Kidney (tissue), 14 donors: Measurements from ENCODE around the gene LYZL4. TPM values are rescaled to one million over a fixed set of nuclear protein-coding genes. Genes with fewer than 3 reads are reported as not detected.

ENCODE experiments used
- DNase-seq, 5 donors: peaks; one replicate each; pipeline ENCODE4 v3.0.0-alpha.2; 2013 to 2020
- FAIRE-seq: peaks from 2 replicates; lab custom pipeline; 2012; peaks lifted over from hg19 to GRCh38; lab: Jason Lieb, UNC
- H3K27ac ChIP-seq, 2 donors: one replicate each; pipeline ENCODE4 v1.7.0; 2013; ENCODE audit warnings: low read depth in 2 of 2, low read length in 2 of 2, inconsistent platforms in 1 of 2
- H3K27me3 ChIP-seq: one replicate; pipeline ENCODE4 v1.7.1; 2013; ENCODE audit warnings: low read length, inconsistent platforms; ENCODE audit not compliant: control insufficient read depth, insufficient read depth
- H3K36me3 ChIP-seq, 3 donors: one replicate each; pipeline versions ENCODE4 v1.7.0 to v1.7.1; 2013; ENCODE audit warnings: low read length in 3 of 3, control low read depth in 1 of 3, inconsistent platforms in 1 of 3; ENCODE audit not compliant: insufficient read depth in 3 of 3, control insufficient read depth in 2 of 3
- H3K4me1 ChIP-seq, 3 donors: one replicate each; pipeline versions ENCODE4 v1.7.0 to v1.7.1; 2013; ENCODE audit warnings: low read length in 3 of 3, inconsistent platforms in 1 of 3, low read depth in 1 of 3; ENCODE audit not compliant: control insufficient read depth in 2 of 3, insufficient read depth in 2 of 3
- H3K4me3 ChIP-seq, 3 donors: one replicate each; pipeline versions ENCODE4 v1.7.0 to v1.8.1; 2013; ENCODE audit warnings: low read length in 3 of 3, control low read depth in 1 of 3, inconsistent platforms in 1 of 3
- H3K9ac ChIP-seq, 3 donors: one replicate each; pipeline versions ENCODE4 v1.7.0 to v1.7.1; 2013; ENCODE audit warnings: low read length in 3 of 3, control low read depth in 1 of 3, inconsistent platforms in 1 of 3
- H3K9me3 ChIP-seq, 3 donors: one replicate each; pipeline versions ENCODE4 v1.7.0 to v1.7.1; 2013; ENCODE audit warnings: low read length in 3 of 3, control low read depth in 1 of 3, inconsistent platforms in 1 of 3; ENCODE audit not compliant: control insufficient read depth in 2 of 3, insufficient read depth in 1 of 3
- intact Hi-C: fragments of 100-400 bp; cut with DNase I; formaldehyde crosslinking; loops from one replicate; pipeline ENCODE4 v1.11.1; 2022
- polyA plus RNA-seq: library from polyadenylated mRNA; stranded (reverse); fragments of 350-450 nt; fragmentation: Illumina TruSeq; extraction: RNeasy Lipid Tissue Mini Kit (QIAGEN cat#74804); gene quantifications from one replicate; pipeline ENCODE4 v1.2.3, GENCODE V29; 2014; ENCODE audit warnings: low read depth, low replicate concordance; ENCODE audit not compliant: insufficient read depth
- total RNA-seq: library from RNA; stranded (reverse); fragmentation: NEBNext Ultra II Directional; extraction: Animal tissue kit (Norgen Biotek cat#: 25700); gene quantifications from one replicate; pipeline ENCODE4 v1.2.1, GENCODE V29; 2021
- TF ChIP-seq, protein P1 (sequence below): IDR thresholded peaks from 3 replicates; pipeline ENCODE4 v1.5.1; 2012; ENCODE audit warnings: mild to moderate bottlenecking, moderate library complexity, borderline replicate concordance; ENCODE audit not compliant: insufficient read depth; ENCODE audit errors: extremely low read depth
- donor health status: control.
- donor health status: control.
- donor health status: control.
- donor health status: control.
- donor health status: control.
- donor health status: DM: yes; HTN: yes; CAD: no.
- donor health status: Normal renal cell carcinoma (clear cell type).

The LYZL4 gene
- total and polyA plus RNA-seq, 2 donors from 2014 or later = not detected

DNA sequence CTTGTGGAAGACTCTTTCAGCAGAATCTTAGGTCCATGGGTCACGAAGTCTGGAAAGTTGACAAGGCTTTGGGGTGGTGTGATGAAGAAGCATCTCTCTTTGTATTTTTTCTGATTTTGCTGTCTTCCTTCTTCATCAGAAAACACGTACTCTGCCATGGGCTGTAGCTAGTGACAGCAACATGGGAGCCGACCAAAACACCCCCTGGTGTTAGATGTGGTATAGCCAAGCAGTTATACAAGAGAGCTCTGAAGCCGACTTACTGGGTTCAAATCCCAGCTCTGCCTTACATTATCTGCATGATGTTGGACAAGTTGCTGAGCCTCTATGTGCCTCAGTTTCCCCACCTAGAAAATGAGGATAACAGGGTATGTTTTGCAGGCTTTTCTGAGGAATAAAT, 32.9 kb upstream of the LYZL4 start:
- FAIRE-seq (no peak), DNase-seq (no peak)
- H3K9me3 ChIP-seq = no peaks in the 10 kb centered on the region
- H3K27me3 ChIP-seq = no peaks in the 10 kb centered on the region
- no peak overlapping the region for H3K4me3 ChIP-seq
- intact Hi-C loops = loop anchor here (10.0 kb wide), 1 partner anchor 188 kb away; no protein-coding TSS in a partner anchor
- H3K36me3 ChIP-seq = no peaks in the 10 kb centered on the region
- no peak overlapping the region for H3K27ac ChIP-seq
- no peak overlapping the region for H3K9ac ChIP-seq
- no peaks in the 10 kb centered on the region for H3K4me1 ChIP-seq
- TF ChIP-seq, protein P1, sequence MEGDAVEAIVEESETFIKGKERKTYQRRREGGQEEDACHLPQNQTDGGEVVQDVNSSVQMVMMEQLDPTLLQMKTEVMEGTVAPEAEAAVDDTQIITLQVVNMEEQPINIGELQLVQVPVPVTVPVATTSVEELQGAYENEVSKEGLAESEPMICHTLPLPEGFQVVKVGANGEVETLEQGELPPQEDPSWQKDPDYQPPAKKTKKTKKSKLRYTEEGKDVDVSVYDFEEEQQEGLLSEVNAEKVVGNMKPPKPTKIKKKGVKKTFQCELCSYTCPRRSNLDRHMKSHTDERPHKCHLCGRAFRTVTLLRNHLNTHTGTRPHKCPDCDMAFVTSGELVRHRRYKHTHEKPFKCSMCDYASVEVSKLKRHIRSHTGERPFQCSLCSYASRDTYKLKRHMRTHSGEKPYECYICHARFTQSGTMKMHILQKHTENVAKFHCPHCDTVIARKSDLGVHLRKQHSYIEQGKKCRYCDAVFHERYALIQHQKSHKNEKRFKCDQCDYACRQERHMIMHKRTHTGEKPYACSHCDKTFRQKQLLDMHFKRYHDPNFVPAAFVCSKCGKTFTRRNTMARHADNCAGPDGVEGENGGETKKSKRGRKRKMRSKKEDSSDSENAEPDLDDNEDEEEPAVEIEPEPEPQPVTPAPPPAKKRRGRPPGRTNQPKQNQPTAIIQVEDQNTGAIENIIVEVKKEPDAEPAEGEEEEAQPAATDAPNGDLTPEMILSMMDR = no peak

DNA sequence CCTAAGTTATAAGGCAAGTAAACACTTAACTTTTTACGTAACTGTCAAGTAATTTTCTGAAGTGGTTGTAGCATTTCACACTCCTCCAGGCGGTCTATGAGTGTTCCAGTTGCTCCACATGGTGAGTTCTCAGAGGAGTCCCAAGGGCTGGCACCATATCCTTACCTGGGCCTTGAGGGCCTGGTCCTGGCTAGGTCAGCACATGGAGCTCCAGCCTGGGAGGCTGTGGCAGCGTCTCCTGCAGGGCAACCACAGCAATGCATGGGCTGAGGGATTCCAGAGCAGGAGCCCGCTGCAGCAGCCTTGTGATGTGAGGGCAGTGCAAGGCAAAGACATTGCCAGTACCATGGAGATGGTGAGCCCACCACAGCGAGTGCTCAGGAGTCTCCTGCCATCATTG, 32.2 kb upstream of the LYZL4 start:
- FAIRE-seq = no peak
- no peaks in the 10 kb centered on the region for H3K27me3 ChIP-seq
- no peaks in the 10 kb centered on the region for H3K36me3 ChIP-seq
- H3K4me1 ChIP-seq = no peaks in the 10 kb centered on the region
- H3K4me3 ChIP-seq = no peak overlapping the region
- intact Hi-C loops = loop anchor here (10.0 kb wide), 1 partner anchor 188 kb away; no protein-coding TSS in a partner anchor
- DNase-seq = no peak
- H3K9me3 ChIP-seq = no peaks in the 10 kb centered on the region
- TF ChIP-seq, protein P1 = no peak
- no peak overlapping the region for H3K9ac ChIP-seq
- no peak overlapping the region for H3K27ac ChIP-seq

DNA sequence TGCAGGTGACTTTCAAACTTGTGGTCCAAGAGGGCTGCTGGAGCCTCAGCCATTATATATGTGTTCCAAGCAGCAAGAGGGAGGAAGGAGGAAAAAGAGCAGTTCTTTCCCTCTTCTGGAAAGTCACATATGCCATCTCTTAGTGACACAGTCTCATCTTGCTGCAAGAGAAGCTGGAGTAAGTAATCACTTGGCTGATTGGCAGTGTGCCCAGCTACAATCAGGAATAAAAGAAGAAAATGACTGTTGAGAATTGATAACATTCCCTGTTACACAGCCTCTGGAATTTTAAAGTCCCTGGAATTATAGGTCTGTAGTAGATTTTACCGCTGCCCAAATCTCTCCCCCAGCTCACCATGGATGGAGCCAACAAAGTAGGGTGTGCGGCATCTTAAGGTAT, 31.4 kb upstream of the LYZL4 start:
- H3K27me3 ChIP-seq = no peaks in the 10 kb centered on the region
- no peak overlapping the region for H3K4me3 ChIP-seq
- no peak for FAIRE-seq
- H3K36me3 ChIP-seq = no peaks in the 10 kb centered on the region
- H3K9me3 ChIP-seq = no peaks in the 10 kb centered on the region
- intact Hi-C loops = loop anchor here (10.0 kb wide), 1 partner anchor 187 kb away; no protein-coding TSS in a partner anchor
- no peak overlapping the region for H3K27ac ChIP-seq
- TF ChIP-seq, protein P1 = no peak
- DNase-seq = no peak
- no peak overlapping the region for H3K9ac ChIP-seq
- no peaks in the 10 kb centered on the region for H3K4me1 ChIP-seq

DNA sequence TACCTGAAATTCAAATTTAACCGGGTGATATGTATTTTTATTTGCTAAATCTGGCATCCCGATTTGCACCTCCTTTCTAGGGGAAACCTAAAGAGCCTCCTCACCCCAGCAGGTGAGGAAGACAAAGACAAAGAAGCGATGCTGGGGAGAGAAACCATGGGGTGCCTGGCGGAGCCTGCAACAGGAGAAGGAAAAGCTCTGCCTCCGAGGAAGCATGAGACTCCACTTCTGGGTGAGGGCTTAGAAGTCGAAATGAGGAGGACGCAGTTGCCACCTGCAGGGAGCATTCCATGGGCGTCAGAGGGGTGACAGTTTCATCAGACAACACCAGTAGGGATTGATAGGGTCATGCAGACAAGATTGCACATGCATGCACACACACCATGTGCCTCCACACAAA, 30.5 kb upstream of the LYZL4 start:
- Histone ChIP-seq H3K9me3 (no peaks in the 10 kb centered on the region), H3K4me3 (no peak overlapping the region), H3K27ac (no peak overlapping the region), H3K27me3 (no peaks in the 10 kb centered on the region), H3K36me3 (no peaks in the 10 kb centered on the region), H3K9ac (no peak overlapping the region), H3K4me1 (no peaks in the 10 kb centered on the region)
- FAIRE-seq = no peak
- intact Hi-C loops = loop anchor here (10.0 kb wide), 1 partner anchor 186 kb away; no protein-coding TSS in a partner anchor
- TF ChIP-seq, protein P1 = no peak
- DNase-seq = no peak
